COLO668 (cell line): Measurements from ENCODE around the gene MORC4.
A peak's percentile ranks its signal among the peaks of the same experiment; 100 is the strongest.

Source experiments
- DNase-seq: peaks from one replicate; lab custom pipeline; 2025; ENCODE audit not compliant: unreplicated experiment; lab: John Stamatoyannopoulos, UW

The MORC4 gene

GRCh38 chrX:106912864-106913263 is 87.1 kb downstream of the MORC4 start:
- DNase-seq = no peak

GRCh38 chrX:106906361-106906760 is 93.7 kb downstream of the MORC4 start:
- DNase-seq = no peak

DNA sequence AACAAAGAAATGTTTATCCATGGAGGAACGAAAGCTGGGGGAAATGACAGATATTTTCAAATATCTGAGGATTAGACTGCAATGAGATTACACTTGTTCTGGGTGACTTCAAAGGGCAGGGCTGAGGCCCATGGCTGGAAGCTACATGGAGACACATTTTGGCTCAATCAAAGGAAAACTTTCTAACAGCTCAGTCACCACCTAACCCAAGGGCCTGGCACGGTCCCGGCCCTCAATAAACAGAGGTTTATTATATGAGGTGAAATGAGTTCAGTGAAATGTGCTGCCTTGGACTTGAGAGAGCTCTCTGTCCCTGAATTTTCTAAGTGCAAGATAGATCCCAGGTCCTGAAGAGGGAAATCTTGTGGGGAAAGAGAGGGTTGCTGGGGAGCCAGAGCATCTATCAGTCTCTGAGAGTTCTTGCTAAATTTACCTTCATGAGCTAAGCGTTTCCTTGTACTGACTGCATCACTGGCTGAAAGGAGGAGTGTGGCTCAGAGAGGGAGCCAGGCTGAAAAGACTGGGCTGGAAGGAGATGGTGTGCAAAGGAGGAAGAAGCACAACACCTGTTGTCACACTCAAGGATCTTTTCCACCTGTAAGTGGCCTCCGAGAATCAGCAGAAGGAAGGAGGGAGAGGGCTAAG is 94.8 kb downstream of the MORC4 start:
- DNase-seq = no peak

DNA sequence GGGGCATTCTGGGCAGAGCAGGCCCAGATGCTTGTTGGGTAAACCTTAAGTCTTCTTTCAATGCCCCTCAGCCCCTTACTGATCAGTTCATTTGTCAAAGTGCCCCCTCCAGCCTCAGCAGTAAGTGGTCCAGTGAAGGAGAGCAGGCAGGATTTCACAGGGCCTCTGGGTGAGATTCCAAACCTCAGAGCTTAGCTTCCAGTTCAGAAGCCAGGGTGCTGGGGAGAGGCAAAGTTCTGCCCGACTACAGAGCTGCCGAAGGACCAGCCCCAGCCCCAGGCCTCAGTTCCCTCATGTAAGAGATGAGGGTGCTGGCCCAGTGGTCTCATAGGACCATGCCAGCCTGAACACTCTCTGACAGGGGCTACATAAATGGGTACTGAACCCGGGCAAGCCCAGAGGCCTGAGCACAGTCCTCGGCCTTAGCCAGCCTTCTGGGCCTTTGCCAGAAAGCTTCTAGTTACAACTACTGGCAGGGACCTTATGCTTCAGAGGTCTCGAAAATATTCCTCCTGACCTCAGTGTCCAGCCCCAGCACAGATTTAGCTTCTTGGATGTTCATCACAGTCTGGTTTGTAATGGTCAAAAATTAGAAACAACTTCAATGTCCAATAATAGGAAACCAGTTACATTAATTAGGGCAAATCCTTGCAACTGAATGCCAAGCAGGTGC is 96.0 kb downstream of the MORC4 start:
- DNase-seq = no peak

GRCh38 chrX:106903291-106903824 is 96.7 kb downstream of the MORC4 start, which contains the start of gene RIPPLY1:
Gene RIPPLY1 (minus strand): TSS chrX:106903341. CDS start chrX:106903287, 54 bp downstream.
- DNase-seq = no peak

GRCh38 chrX:106902684-106903083 is 97.3 kb downstream of the MORC4 start:
- DNase-seq = no peak

GRCh38 chrX:106901781-106902219 is 98.2 kb downstream of the MORC4 start:
- DNase-seq = no peak

GRCh38 chrX:106901341-106901740 is 98.7 kb downstream of the MORC4 start:
- DNase-seq = no peak

- DNase-seq = no peak
Observed at GRCh38 chrX:106899841-106900240, 100.2 kb downstream of the MORC4 start.

- no peak for DNase-seq
Observed at GRCh38 chrX:106899276-106899675, 100.7 kb downstream of the MORC4 start.

- no peak for DNase-seq
Observed at GRCh38 chrX:106898462-106898861, 101.5 kb downstream of the MORC4 start.

DNA sequence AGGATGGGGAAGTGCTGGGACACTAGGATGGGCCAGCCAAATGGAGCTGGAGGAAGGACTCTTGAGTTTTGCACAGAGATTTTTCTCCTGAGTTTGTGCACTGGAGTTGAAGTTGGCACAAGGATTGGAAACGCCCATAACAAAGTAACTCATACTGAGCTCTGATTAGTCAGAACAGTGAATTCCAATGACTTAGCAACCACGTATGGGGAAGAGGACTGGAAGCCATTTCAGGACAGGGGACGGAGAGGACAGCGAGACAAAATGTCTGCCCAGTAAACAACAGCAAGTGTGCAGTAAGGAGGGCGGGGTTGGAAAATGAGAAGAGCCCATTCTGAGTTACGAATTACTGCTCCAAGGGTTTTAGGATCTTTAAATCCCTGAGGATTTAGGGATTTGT is 102.8 kb downstream of the MORC4 start:
- no peak for DNase-seq

- DNase-seq = no peak
Observed at GRCh38 chrX:106894978-106895452, 105.0 kb downstream of the MORC4 start.

DNA sequence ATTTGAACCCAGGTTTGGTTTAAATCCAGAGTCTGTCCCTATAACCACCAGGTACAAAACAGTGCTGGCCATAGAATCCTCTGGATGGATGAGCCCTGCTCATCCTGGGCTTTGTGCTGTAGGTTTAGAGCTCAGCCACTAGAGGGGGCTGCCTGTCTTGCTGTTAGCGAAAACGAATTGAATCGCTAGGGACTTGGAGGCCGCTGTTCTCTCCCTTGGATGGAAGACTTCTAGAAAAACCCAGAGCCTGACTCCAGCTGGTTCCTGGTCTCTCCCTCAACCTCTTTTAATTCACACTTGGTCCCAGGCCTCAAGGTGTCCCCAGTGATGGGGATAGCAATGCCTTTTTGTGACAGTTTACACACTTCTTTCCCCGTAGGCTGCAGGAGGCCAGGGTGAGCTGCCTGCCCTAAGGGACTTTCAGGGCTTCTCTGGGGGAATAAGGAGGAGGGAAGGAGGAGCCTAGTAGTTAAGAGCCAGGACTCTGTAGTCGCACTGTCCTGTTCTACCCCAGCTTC is 105.6 kb downstream of the MORC4 start:
- peak; percentile 41 for DNase-seq

- DNase-seq = no peak
Observed at GRCh38 chrX:106891762-106892460, 108.1 kb downstream of the MORC4 start.
